Measurements from ENCODE around the gene HSPBP1. TPM values are rescaled to one million over a fixed set of nuclear protein-coding genes. Genes with fewer than 3 reads are reported as not detected.

The HSPBP1 gene
- total and polyA plus RNA-seq, 2 of the 13 experiments (the other 11 are each of a cell fraction or from before 2014, with no cell fraction given) = 22.3 to 33.7 TPM

GRCh38 chr19:55216461-55217198, 63.3 kb downstream of the HSPBP1 start (continued):
- TF ChIP-seq ZBTB40 (IDR thresholded peaks at IDR 0.05) (no peak), ZBTB40 (CRISPR knock-in tag; IDR thresholded peaks at IDR 0.05) (no peak), ZNF772 (CRISPR knock-in tag; IDR thresholded peaks at IDR 0.05) (no peak; the same call in 1 of the 2 replicates), ZNF101 (CRISPR knock-in tag; IDR thresholded peaks at IDR 0.05; ENCODE audit: borderline replicate concordance, low read depth) (no peak), KLF12 (CRISPR knock-in tag; IDR thresholded peaks at IDR 0.05; ENCODE audit: borderline replicate concordance) (0 out of 2 replicates have a peak, but pooled peaks have one; percentile 30), KDM3A (CRISPR knock-in tag; IDR thresholded peaks at IDR 0.05; ENCODE audit: low read depth) (peak; percentile 89), PPARG (CRISPR knock-in tag; conservative IDR thresholded peaks at IDR 0.05) (peak; percentile 63), MATR3 (CRISPR knock-in tag; IDR thresholded peaks at IDR 0.05) (no peak), ZNF788 (CRISPR knock-in tag; IDR thresholded peaks at IDR 0.05; ENCODE audit: borderline replicate concordance) (peak; percentile 97), ZC3H4 (CRISPR knock-in tag; IDR thresholded peaks at IDR 0.05; ENCODE audit: borderline replicate concordance) (peak; percentile 69; the same call in 1 of the 2 replicates), NFRKB (IDR thresholded peaks at IDR 0.05) (no peak), ZNF354B (CRISPR knock-in tag; IDR thresholded peaks at IDR 0.05) (no peak), ZFP1 (CRISPR knock-in tag; IDR thresholded peaks at IDR 0.05) (peak; percentile 62)
- TF ChIP-seq, protein P1, sequence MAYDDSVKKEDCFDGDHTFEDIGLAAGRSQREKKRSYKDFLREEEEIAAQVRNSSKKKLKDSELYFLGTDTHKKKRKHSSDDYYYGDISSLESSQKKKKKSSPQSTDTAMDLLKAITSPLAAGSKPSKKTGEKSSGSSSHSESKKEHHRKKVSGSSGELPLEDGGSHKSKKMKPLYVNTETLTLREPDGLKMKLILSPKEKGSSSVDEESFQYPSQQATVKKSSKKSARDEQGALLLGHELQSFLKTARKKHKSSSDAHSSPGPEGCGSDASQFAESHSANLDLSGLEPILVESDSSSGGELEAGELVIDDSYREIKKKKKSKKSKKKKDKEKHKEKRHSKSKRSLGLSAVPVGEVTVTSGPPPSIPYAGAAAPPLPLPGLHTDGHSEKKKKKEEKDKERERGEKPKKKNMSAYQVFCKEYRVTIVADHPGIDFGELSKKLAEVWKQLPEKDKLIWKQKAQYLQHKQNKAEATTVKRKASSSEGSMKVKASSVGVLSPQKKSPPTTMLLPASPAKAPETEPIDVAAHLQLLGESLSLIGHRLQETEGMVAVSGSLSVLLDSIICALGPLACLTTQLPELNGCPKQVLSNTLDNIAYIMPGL (CRISPR knock-in tag; IDR thresholded peaks at IDR 0.05; ENCODE audit: borderline replicate concordance in 1 of 2, low read depth in 1 of 2) = peak; percentile 82 to 86
- TF ChIP-seq, protein P2, sequence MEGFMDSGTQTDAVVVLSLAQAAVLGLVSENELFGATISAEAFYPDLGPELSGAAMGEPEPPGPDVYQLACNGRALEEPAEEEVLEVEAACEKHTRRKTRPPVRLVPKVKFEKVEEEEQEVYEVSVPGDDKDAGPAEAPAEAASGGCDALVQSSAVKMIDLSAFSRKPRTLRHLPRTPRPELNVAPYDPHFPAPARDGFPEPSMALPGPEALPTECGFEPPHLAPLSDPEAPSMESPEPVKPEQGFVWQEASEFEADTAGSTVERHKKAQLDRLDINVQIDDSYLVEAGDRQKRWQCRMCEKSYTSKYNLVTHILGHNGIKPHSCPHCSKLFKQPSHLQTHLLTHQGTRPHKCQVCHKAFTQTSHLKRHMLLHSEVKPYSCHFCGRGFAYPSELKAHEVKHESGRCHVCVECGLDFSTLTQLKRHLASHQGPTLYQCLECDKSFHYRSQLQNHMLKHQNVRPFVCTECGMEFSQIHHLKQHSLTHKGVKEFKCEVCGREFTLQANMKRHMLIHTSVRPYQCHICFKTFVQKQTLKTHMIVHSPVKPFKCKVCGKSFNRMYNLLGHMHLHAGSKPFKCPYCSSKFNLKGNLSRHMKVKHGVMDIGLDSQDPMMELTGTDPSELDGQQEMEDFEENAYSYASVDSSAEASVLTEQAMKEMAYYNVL (CRISPR knock-in tag; IDR thresholded peaks at IDR 0.05; ENCODE audit: borderline replicate concordance) = peak; percentile 56
- TF ChIP-seq, protein P3, sequence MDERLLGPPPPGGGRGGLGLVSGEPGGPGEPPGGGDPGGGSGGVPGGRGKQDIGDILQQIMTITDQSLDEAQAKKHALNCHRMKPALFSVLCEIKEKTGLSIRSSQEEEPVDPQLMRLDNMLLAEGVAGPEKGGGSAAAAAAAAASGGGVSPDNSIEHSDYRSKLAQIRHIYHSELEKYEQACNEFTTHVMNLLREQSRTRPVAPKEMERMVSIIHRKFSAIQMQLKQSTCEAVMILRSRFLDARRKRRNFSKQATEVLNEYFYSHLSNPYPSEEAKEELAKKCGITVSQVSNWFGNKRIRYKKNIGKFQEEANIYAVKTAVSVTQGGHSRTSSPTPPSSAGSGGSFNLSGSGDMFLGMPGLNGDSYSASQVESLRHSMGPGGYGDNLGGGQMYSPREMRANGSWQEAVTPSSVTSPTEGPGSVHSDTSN (CRISPR knock-in tag; IDR thresholded peaks at IDR 0.05) = no peak

All from HepG2 (cell line).